ENCODE data around the gene SULT2B1. TPM values are rescaled to one million over a fixed set of nuclear protein-coding genes. Genes with fewer than 3 reads are reported as not detected.
"Not testable (repeated sequence)": the region's sequence is repeated elsewhere in the genome, so short reads cannot be mapped to it uniquely, and the experiment has no call there.

Gene SULT2B1
- not detected in 2 replicates for total RNA-seq

DNA sequence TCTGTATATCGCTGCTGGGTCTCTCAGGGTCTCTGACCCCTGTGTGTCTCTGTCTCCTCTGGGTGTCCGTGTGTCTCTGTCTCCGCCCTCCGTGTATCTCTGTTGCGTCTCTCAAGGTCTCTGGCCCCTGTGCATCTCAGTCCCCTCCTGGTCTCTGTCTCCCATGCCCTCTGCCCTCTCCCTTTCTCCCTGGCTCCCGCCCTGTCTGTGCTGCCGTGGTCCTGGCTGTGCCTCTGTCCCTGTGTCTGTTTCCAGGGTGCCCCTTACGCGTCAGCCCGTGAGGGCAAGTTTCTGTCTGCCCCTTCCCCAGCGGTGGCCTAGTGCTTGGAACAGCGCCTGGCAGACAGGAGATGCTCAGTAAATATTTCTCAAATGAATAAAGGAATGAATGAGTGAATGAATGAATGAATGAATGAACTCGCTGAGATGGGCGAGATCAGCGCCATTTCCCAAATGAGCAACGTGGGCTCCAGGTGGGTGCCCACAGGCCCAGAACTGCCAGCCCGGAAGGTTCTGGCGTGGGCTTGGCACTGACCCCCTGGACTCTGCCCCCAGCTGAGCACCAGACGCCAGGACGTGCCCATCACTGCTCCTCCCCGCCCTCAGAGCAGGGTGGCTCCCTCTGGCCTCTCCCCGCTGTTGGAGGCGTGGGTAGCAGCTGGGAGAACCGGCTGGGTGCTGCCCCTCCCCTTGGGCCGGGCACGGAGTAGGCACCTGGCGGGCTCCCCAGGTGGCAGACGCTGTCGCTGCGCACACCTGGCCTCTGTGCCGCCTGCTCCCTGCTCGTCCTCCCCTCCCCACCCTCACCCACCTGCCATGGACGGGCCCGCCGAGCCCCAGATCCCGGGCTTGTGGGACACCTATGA lies at the start of gene SULT2B1:
Gene SULT2B1 (plus strand): TSS at position 736 of the 866 bp plus-strand sequence. CDS start 81 bp downstream, at position 817.
- DNase-seq (ENCODE audit: low read depth in 2 of 2), result no peak

DNA sequence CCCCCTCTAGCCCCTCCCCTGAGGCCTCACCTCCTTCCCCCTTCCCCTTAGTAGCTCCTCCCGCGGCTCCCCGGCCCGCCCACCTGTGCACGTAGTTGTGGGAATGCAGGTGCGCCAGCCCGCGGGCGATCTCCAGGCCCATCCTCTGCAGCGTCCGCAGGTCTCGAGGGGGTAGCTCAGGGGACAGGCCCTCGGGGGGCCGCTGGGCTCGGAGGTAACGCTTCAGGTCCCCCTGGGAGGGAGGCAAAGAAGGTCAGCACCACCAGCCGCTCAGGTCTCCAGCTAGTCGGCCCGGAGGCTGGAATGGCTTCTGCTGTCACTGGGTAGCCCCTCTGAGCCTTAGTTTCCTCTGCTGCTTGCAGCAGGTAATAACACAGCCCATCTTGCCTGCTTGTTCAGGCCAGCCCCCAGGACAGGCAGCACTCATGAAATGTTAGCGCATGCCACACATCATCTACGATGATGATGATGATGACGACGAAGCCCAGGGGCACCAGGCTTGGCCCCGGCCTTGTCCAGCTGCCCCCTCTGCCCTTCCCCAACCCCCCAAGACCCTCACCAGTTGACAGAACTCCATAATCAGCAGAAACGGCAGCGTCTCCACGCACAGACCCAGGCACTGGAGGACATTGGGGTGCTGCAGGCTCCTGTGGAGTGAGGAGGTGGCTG lies 49.5 kb upstream of the SULT2B1 start:
- DNase-seq (ENCODE audit: low read depth in 2 of 2), result no peak

DNA sequence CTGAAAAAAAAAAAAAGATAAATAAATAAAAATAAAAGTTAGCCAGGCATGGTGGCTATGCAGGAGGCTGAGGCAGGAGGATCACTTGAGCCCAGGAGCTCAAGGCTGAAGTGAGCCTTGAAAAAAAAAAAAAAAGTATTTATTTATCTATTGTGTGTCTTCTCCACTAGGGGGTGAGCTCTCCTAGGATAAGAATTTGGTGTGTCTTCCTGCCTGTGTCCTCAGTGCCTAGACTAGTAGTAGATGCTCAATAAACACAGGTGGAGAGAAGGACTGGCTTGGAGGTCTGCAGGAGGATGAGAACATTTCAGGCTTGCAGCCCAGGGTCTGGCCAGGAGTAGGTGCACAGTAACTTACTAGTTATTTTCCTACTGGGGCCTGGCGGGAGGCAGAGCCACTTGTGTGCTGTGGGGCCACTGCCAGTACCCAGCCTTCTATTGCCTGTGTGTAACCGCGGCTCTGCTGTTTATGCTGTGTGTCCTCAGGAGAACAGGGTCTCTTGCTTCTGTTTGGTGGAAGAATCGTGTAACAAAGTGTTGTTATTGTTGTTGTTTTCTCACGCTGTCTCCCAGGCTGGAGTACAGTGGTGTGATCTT lies 45.7 kb upstream of the SULT2B1 start:
- DNase-seq (ENCODE audit: low read depth in 2 of 2), result peak; percentile 60 to 64

DNA sequence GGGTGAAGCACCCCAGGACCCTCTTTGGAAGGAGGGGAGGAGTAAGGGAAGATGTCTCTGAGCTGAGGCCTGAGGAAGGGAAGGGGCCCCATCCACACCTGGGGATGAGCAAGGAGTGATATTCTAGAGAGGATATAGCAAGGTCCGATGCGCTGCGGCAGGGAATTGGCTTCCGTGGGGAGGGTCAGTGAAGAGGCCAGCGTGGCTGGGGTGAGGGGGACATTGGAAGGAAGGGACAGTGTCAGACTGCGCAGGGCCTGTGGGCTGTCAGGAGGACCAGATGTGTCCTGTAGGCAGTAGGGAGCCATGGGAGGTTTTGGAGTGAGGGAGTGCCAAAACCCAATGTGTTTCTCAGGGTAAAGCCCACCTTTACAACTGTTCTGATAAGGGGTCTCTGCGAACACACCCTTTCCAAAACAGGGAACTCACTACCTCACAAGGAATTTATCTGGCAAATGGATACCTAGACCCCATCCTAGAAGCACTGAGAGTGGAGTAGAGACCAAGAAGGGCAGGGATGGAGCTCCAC lies 44.0 kb upstream of the SULT2B1 start:
- no peak for DNase-seq (ENCODE audit: low read depth in 2 of 2)

DNA sequence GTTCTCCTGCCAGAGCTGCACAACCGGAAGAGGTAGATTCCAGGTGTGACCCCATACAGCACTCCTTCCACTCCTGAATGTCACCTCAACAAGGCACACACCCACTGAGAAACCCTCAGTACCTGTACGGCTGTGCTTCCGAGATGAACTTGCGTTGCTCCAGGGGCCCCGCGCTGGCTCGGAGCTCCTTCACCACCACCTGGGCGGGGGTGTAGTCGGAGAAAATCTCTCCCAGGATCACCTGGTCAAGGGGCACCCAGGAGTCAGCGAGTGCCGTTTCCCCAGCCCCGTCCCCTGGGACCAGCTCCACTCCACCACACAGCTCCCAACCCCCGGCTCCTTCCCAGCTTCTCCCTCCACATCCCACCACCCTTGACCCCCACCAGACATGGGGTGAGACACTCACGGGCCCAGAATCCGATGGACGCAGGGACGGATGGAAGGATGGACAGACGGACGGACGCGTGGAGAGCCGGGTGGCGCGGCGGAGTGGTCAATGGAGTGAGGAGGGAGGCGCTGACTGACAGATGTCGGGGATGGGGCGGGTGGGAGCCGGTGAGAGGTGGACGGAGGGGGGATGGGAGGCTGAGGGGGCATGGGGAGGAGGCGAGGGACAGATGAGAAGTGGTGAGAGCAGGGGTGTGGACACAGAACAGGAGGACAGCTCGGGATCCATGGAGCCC lies 43.1 kb upstream of the SULT2B1 start:
- no peak for DNase-seq (ENCODE audit: low read depth in 2 of 2)

DNA sequence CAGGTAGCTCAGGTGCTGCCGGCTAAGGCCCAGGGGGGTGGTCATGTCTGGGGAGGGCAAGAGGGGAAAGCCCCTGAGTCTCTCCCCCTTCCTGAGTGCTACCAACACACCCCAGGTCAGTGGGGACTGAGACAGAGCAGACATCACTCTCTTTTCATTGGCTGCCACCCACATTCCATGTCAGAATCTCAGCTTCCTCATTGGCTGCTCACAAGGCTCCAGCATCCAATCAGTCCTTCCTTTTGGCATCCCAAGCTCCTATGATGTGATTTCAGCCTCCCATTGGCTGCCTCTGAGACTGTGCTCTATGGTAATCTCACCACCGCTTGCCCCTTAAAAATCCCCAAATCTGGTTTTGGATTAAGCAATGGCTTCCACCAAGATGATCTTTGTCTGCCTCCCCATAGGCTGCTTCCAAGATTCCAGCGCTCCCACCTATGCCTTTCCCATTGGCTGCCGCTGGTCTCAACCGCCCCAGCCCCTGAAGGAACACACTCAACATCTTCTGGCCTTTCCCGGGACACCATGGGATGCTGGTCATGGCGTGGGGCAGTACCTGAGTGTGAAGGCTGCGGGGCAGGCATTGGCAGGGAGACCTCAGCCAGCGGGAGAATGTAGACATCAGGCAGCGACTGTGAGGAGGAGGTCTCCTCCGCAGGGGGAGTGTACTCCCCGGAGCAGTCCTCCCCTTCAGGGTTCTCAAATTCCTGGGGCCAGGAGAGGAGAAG lies 42.3 kb upstream of the SULT2B1 start:
- peak in 1 of 2 donors; percentile 22 for DNase-seq (ENCODE audit: low read depth in 2 of 2)

DNA sequence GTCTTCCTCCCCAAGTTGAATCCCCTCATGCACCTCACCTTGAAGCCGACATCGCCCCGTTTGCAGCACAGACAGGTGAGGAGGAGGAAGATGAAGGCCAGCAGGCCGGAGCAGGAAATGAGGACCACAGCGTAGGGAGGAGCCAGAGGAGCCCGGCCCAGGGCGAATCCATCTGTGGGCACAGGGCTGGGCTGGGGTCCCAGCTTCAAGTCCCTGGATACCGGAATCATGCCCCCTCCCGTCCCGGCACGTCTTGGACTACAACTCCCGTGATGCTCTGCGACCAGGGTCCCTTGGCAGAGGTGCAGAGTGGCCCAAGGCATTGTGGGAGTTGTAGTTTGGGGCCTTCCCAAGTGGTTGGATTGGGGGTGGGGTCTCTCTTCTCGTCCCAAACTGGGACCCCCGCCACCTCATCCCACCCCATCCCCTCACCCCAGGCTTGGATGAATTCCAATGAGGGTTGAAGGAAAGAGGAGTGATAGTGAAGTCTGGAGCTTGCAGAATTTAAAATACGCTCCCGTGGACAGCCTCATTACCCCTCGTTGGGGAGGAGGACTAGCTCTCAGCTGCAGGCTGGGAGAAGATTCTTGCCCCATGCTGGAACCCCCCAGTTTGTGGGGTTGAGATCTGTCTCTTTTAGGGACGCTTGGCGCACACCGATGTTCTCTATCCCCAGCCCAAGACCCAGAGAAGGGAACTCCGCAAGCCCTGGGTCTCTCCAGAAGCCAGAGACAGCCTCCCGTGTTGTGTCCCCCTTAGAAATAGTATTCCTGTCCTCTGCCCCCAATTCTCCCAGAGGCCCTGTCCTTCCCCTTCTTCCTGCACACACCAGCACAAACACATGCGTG lies 41.3 kb upstream of the SULT2B1 start:
- peak; percentile 48 to 63 for DNase-seq (ENCODE audit: low read depth in 2 of 2)

DNA sequence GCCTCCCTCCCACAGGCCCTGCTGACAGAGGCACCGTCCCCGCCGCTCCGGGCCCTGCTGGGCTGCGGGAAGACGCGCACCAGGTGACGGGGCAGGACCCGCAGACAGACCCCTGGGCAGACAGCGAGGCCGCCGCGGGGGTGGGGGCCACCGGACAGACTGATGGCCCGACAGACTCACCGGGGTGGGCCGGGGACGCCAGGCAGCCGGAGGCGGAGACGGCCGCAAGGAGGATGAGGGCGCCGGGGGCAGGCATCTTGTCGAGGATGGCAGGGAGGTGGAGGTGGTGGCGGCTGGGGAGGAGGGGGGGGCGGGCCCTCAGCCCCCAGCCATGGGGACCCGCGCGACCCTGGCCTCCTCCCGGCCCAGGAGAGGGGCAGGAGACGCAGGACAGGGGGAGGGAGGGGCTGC lies 40.6 kb upstream of the SULT2B1 start:
- DNase-seq (ENCODE audit: low read depth in 2 of 2), result no peak

DNA sequence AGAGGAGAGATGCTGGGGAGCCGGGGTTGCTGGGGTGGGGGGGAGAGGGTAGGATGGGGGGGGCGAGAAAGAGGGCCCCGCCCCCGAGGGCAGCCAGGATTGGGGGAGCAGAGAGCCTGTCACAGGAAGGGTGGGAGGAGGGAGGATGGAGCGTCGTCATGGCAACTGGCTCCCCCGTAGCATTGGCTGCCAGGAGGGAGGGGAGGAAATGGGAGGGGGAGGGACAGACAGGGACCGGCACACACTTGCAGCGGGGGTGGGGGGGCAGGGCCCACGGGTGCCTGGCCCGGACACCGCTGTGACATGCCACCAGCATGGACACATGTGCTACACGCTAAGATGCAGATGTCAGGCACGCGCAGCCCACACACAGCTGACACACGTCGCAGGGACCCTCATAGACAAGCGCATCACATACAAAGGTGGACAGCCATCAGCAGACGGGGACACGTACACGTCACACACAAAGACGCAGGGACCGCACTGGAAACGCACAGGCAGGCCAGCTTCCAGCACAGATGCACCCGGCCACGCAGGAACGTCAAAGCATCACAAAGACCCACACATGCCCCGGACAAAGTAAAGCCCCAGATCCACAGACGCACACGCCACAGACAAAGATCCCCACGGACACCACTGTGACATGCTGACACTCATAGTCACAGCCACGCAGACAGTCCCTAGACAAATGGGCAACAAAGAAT lies 40.0 kb upstream of the SULT2B1 start, which contains the start of gene LMTK3:
Gene LMTK3 (minus strand): TSS at position 36 of the 704 bp plus-strand sequence. CDS start 259 bp downstream, outside the sequence.
- peak in 1 of 2 donors; percentile 48 for DNase-seq (ENCODE audit: low read depth in 2 of 2)

DNA sequence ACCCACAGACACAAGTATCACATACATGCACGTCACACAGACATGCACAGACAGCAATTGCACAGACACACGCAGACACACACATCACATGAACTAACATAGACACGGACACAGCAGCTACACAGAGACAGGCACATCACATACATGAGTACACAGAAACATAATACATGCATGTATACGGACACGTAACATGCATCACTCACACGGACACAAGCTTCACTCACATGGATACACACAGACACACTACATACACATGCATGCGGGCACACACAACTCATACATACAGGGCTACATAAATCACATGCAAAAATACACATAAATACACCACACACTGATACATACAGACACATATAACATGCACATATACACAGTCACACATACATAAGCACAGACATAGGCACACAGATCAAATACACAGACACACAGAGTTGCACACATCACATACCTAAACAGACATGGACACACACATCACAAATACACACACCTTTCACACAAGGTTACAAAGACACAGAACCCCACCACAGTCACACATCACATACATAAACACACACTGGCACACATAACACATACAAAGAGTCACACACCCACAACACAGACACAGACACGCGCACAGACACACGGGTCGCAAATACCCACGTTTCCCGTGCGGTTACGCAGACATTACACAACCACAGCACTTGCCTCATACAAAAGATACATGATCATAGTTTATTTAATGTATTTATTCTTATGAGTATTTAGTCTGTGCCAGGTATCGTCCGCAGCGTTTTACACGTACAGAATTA lies 39.3 kb upstream of the SULT2B1 start:
- DNase-seq (ENCODE audit: low read depth in 2 of 2), result no peak

DNA sequence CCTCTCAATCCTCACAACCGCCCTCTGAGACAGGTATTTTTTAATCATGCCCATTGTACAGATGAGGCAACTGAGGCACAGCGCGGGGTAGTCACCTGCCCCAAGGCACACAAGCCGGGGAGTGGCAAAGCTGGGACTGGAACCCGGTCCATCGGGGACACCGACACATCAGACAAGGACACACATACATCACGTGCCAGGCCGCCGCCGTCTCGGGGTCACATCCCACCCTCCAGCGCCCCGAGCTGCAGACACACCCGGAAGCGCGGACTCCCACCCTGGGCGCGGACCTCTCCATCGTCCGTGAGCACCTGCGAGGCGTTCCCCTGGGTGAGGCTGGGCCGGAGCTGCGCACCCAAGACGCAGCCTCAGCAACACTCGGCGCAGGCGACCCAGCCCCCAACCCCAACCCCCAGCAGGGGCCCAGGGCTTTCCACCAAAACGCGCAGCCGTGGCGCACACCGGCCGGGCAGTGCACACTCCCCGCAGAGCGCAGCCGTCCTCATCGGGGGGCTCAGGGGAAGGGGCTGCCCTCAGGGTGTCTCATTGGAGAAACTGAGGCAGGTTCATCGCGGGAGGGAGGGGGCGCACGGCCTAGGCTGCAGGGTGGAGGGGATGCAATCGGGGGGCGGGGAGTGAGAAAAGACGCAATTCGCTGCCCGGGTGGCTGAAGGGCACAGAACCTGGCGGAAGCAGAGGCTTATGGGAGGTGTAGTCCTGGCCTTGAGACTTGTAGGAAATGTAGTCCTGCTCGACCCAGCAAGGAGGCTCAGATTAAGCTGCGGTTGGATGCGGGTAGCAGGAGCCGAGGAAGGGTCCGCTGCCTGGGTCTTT lies 38.5 kb upstream of the SULT2B1 start:
- DNase-seq (ENCODE audit: low read depth in 2 of 2), result peak; percentile 53 to 69

DNA sequence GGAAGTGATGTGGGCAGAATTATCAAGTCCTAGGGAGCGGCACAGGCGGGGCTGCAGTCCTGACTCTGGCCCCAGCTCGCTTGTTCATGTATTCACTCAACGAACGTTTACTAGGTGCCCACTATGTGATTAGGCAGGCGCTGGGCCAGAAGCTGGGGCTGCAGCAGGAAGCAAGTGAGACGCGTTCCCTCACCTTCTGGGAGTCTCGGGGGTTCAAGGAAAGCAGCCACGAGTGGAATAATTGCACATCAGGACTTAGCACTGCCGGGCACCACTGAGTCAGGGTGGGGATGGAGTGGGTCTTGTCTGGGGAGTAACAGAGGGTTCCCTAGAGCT lies 37.9 kb upstream of the SULT2B1 start:
- DNase-seq (ENCODE audit: low read depth in 2 of 2), result no peak

DNA sequence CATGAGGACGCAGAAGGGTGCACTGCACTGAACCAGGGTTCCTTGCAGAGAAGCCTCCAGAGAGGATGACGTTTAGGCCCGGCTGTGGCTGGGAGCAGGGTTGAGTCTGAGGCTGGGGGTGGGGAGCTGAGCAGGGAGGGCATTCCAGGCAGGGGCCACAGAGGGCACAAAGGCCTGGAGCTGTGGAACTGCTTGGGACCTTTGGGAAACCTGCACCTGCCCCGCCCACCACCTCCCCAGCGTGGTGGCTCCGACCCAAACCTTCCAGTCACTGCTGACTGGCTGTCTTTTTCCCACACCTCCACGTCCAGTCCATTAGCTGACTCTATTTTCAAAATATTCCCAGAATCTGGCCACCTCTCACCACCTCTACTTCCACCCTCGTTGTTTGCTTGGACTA lies 35.4 kb upstream of the SULT2B1 start:
- DNase-seq (ENCODE audit: low read depth in 2 of 2), result no peak

DNA sequence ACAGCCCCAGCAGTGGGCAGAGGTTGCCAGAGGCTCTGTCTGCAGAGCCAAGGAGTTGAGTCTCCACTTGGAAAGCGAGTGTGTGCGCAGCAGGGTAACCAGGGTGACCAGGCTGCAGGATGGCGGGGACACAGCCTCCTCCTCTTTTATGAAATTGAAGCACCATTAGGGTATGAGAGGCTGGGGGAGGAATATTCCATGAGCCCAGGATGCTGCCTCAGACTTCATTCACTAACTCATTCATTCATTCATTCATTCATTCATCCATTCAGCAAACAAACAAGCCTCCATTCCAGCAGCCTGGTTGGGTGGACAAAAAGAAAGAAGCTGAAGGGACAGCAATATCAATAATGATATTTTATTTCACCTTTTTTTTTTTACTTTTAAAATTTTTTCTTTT lies 33.8 kb upstream of the SULT2B1 start:
- DNase-seq (ENCODE audit: low read depth in 2 of 2), result no peak

DNA sequence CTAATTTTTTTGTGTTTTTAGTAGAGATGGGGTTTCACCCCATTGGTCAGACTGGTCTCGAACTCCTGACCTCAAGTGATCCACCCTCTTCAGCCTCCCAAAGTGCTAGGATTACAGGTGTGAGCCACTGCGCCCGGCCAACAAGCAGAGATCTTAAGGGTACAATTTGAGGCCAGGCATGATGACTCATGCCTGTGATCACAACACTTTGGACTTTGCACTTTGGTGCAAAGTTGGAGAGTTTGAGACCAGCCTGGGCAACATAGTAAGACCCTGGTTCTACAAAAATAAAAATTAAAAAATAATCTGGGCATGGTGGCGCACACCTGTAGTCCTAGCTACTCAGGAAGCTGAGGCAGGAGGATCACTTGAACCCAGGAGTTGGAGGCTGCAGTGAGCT lies 32.5 kb upstream of the SULT2B1 start:
- DNase-seq (ENCODE audit: low read depth in 2 of 2), result not testable (repeated sequence)

DNA sequence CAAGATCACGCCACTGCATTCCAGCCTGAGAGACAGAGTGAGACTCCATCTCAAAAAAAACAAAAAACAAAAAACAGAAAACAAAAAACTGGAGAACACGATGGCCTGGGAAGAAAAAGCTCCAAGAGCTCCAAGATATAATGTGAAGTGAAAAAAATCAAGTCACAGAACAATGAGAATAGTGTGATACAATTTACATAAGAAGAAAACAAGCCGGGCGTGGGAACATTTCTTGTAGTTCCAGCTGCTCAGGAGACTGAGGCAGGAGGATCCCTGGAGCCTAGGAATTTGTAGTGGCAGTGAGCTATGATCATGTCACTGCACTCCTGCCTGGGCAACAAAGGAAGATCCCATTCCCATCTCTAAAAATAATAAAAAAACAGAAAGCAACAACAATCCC lies 31.8 kb upstream of the SULT2B1 start:
- no peak for DNase-seq (ENCODE audit: low read depth in 2 of 2)

DNA sequence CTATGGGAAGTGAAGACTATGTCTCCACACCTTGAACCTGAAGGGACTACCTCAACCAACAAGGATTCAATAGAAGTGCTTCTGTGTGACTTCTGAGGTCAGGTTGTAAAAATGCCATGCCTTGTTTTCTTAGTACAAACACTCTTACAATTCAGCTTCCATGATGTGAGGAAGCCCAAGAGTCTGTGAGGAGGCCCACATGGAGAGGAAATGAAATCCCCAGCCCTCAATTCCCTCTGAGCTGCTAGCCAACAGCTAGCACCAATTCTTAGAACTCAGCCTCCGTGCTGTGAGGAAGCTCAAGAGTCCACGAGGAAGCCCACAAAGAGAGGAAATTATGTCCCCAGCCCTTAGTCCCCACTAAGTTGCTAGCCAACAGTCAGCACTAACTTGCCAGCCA lies 27.8 kb upstream of the SULT2B1 start:
- no peak for DNase-seq (ENCODE audit: low read depth in 2 of 2)

DNA sequence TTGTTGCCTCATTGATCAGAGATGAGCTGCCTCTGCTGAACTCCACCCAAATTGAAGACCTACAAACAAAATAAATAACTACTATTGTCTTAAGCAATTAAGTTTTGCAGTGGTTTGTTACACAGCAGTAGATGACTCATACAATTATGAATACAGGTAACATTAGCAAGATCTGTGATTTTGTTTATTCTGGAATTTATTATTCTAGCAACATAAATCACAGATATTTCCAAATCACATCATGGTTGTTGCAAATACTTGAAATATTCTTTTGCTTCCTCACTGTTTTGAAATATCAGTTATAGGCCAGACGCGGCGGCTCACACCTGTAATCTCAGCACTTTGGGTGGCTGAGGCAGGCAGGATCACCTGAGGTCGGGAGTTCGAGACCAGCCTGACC lies 27.2 kb upstream of the SULT2B1 start:
- no peak for DNase-seq (ENCODE audit: low read depth in 2 of 2)

Data from lung microvascular endothelial cell (primary cell).